ENCODE data around the gene PTCD1. TPM values are rescaled to one million over a fixed set of nuclear protein-coding genes. Genes with fewer than 3 reads are reported as not detected.

The PTCD1 gene
- total RNA-seq, 4 donors from 2014 or later: 3.5 to 9.5 (median 5.4) TPM

DNA sequence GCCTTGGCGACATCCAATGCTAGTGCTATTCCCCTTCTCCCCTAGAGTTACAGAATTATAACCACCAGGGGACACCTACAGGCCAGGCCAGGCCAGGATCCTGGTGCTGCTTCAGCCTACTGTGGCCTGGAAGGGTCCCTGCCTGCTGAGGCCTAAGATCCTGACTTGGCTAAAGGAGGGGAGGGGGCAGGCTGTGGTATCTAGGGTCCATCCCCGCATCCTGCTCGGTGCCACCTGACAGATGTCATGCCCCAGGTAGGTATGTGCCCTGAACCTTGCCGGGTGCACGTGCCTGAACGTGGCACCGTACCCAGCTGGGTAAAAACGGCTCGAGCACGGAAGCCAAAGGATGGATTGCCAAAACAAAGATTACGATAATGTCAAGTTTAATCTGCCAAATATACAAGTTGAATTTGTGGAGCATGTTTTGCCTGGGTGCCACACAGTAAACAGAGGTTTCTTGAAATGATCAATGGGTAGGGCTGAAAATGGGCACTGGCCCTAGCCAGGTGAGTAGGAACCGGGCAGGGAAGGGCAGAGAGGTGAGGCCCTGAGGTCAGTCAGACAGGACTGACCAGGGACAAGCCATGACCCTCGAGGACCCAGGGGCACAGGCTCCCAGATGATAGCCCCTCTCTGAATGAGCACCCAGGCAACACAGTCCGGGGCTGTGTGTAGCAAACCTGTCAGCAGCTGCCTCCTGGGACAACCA, 42.8 kb downstream of the PTCD1 start:
- TF ChIP-seq, protein P1, sequence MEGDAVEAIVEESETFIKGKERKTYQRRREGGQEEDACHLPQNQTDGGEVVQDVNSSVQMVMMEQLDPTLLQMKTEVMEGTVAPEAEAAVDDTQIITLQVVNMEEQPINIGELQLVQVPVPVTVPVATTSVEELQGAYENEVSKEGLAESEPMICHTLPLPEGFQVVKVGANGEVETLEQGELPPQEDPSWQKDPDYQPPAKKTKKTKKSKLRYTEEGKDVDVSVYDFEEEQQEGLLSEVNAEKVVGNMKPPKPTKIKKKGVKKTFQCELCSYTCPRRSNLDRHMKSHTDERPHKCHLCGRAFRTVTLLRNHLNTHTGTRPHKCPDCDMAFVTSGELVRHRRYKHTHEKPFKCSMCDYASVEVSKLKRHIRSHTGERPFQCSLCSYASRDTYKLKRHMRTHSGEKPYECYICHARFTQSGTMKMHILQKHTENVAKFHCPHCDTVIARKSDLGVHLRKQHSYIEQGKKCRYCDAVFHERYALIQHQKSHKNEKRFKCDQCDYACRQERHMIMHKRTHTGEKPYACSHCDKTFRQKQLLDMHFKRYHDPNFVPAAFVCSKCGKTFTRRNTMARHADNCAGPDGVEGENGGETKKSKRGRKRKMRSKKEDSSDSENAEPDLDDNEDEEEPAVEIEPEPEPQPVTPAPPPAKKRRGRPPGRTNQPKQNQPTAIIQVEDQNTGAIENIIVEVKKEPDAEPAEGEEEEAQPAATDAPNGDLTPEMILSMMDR (IDR thresholded peaks at IDR 0.05): no peak
- DNase-seq (ENCODE audit: low spot score) (no peak), ATAC-seq (ENCODE audit: low FRiP score) (no peak)

- TF ChIP-seq, protein P1 (IDR thresholded peaks at IDR 0.05): no peak
- no peak for ATAC-seq (ENCODE audit: low FRiP score)
- DNase-seq (ENCODE audit: low spot score): no peak
Measured at GRCh38 chr7:99394188-99394502, 44.5 kb downstream of the PTCD1 start.

DNA sequence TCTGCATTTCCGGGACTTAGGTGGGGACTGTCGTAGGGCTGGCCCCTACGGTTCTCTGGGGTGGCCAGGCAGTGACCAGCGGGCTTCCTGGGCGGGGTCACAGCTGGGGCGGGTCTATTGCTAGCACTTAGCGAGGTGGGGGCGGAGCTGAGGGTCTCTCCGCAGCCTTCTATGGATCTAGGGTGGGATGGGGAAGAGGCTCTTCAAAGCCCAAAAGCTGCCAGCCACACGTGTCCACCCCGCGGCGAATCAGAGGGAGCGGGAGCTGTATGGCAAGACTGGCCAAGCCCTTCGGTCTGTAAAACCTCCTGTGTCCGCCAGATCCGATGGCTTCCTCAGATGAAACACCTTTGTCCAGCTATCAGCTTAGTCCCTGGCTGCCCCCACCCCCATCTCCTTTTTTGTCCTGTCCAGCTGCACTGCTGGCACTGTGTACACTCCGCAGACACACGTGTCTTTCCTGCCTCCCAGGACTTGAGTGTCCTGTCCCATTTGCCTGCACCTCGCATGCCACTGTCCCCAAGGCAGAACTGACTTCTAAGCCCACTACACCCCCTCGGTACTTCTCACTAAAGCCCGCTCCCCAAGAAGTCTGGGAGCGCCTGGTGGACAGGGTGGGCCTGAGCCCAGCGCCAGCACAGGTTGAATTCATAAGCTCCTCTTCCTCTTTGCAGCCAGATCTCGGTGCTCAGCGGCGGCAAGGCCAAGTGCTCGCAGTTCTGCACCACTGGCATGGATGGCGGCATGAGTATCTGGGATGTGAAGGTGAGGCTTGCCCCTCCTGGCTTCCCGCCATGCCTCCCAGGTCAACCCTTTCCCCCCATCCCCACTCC, 45.0 kb downstream of the PTCD1 start:
- TF ChIP-seq, protein P1 (IDR thresholded peaks at IDR 0.05): no peak
- DNase-seq (ENCODE audit: low spot score) (no peak), ATAC-seq (ENCODE audit: low FRiP score) (peak; percentile 21)

DNA sequence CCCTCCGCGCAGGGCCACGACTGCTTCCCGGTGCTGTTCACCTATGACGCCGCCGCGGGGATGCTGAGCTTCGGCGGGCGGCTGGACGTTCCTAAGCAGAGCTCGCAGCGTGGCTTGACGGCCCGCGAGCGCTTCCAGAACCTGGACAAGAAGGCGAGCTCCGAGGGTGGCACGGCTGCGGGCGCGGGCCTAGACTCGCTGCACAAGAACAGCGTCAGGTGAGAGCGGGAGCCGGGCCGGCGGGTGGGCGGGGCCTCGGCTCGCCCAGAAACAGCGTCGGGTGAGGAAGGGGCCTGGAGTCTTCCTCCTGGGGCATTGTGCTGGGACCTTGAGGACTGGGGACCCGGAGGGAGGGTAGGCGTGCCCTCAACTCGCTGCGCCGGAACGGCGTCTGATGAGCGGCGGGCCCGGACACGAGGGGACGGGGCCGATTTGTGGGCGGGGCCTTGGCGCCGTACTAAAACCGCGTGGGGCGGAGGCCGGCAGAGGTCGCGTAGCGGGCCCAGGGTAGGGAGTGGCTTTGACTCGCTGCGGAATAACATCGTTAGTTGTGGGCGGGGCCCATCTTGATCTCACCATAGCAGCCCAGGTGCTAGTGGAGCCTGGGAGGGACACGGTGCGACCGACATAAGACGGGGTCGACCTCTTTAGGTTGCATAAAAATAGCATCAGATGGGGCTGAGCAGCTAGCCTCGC, 45.8 kb downstream of the PTCD1 start:
- peak; percentile 90 for ATAC-seq (ENCODE audit: low FRiP score)
- DNase-seq (ENCODE audit: low spot score): no peak
- TF ChIP-seq, protein P1 (IDR thresholded peaks at IDR 0.05): no peak

- DNase-seq (ENCODE audit: low spot score) (no peak), ATAC-seq (ENCODE audit: low FRiP score) (no peak)
- TF ChIP-seq, protein P1 (IDR thresholded peaks at IDR 0.05): no peak
Measured at GRCh38 chr7:99392046-99392445, 46.6 kb downstream of the PTCD1 start.

DNA sequence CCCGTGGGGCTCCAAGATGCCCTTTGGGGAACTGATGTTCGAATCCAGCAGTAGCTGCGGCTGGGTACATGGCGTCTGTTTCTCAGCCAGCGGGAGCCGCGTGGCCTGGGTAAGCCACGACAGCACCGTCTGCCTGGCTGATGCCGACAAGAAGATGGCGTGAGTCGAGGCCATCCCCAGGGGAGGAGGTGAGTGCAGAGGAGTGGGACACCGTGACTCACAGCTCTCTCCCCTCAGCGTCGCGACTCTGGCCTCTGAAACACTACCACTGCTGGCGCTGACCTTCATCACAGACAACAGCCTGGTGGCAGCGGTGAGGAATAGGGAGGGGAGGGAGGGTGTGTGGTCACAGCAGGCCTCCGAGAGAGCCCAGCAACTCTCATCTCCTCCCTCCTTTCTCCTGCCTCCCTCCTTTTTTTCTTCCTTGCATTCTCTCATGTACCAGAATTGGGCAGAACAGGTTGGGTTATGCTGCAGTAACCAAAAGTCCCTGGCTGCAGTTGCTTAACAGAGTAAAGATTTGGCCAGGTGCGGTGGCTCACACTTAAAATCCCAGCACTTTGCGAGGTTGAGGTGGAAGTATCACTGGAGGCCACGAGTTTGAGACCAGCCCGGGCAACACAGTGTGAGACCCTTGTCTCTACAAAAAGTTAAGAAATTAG, 47.5 kb downstream of the PTCD1 start:
- no peak for DNase-seq (ENCODE audit: low spot score)
- ATAC-seq (ENCODE audit: low FRiP score): no peak
- TF ChIP-seq, protein P1 (IDR thresholded peaks at IDR 0.05): no peak
